GM21526 (cell line): ENCODE measurements around the gene USP20.

Experiments
- ATAC-seq: cut with Tn5 transposase; IDR thresholded peaks from one replicate; pipeline ENCODE4 v1.9.1; 2021; ENCODE audit warnings: moderate library complexity; ENCODE audit not compliant: unreplicated experiment, low FRiP score

USP20 gene

GRCh38 chr9:129907201-129907600 is 71.9 kb downstream of the USP20 start:
- ATAC-seq: no peak

DNA sequence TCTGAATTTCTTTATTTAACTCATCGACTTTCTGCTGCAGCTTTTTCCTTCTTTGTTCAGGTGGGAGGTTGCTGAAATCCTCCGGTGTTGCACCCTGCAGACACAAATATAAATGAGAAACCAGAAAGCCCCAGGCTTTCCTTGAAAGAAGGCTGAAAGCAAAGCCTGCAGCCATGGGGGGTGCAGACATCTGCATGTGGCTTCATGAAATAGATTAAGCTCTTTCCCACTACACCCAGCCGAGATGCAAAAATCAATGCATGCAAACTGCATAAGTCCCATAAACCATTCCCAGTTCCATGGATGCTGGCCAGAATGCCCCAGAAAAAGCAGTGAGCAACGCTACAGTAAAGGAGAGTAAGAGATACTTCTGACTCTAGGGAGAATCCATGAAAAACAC is 73.6 kb downstream of the USP20 start:
- no peak for ATAC-seq

DNA sequence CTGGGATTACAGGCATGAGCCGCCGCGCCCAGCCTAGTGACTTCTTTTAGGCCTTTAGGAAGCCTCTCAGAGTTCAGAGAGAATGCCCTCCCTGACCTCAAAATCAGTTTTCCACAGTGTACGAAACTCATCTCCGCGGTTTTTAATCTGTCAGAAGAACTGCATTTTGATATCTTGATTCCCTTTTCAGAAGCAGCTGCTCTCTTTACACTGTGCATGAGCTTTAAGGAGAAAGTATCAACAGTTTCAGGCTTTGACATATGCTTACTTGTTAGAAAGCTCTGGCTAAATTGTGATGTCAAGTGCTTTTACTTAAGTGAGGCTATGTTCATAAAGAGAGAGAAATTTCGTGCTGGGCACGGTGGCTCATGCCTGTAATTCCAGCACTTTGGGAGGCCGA is 74.6 kb downstream of the USP20 start:
- no peak for ATAC-seq

GRCh38 chr9:129910628-129911567 is 75.6 kb downstream of the USP20 start:
- no peak for ATAC-seq

DNA sequence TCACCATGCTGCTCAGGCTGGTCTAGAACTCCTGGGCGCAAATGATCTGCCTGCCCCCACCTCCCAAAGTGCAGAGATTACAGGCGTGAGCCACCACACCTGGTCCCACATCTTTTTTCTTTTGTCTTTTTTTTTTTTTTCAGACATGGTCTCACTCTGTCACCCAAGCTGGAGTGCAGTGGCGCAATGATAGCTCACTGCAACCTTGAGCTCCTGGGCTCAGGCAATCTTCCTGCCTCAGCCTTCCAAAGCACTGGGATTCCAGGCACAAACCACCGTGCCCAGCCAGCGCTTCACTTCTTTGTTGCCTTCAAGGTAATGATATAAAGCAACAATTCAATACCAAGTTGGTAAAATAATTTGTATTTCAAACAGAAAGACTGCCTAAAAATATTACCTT is 78.8 kb downstream of the USP20 start:
- ATAC-seq: no peak

DNA sequence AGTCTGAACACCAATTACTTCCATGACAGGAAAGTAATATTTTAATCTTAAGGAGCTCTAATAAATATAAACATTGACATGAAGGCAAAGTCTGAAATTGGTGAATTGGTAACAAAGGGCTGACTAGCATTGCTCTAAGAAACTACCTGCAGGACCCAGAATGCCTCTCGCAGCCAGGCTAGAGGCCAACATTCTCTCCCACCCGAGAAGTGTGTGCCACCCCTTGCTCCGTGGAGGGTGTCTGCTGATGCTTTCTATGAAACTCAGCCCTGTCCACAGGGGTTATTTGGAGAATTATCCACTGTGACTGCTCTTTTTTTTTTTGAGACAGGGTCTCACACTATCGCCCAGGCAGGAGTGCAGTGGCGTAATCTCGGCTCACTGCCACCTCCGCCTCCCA is 81.4 kb downstream of the USP20 start:
- ATAC-seq: no peak

DNA sequence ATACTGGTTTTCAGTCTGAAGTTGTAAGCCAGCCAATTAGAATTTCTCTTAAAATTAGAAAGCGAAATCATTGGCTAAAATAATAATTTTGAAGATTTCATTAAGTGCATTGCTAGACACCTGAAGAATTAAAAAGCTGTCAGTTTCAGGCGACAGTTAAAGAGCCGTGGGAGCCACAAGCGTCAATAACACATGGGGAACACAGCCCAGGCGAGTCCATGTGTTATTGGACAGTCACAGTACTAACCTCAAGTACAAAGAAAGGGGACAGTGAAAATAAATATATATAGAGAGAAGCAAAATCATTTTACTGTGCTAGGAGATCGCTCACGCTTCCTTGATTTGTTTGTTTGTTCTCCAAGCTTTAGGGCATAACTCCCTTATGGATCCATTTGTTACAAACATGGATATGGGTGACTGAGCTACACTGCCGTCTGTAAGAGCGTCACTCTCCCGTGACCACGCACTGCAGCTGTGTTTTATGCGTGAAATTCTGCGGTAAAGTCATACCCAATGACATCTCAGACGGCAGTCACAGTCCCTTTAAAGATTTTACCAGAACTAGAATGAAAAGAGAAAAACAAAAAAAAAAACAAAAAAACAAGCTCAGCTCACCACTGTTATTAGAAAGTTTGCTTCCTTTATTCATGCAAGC is 83.2 kb downstream of the USP20 start:
- no peak for ATAC-seq

GRCh38 chr9:129919277-129919676 is 84.0 kb downstream of the USP20 start:
- ATAC-seq: no peak

GRCh38 chr9:129919841-129920240 is 84.6 kb downstream of the USP20 start:
- ATAC-seq: no peak

DNA sequence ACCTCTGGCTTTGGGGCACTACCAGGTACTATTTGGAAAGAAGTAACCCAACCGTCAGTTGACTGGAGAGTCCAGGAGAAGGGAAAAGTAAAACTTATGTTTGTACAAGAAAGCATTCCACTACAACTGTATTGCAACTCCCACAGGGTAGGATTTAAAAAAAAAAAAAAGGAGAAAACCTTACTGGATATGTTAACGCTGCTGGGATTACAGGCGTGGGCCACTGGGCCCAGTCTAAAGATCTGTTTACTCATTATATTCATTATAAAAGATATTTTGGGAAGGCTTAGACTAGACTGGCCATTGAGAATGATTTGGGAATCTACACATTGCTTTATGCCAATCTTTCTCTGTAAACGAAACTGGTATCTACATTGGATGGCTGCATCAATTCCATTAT is 86.6 kb downstream of the USP20 start:
- no peak for ATAC-seq

GRCh38 chr9:129923589-129923988 is 88.3 kb downstream of the USP20 start:
- ATAC-seq: no peak

- ATAC-seq: no peak
Measured at GRCh38 chr9:129929496-129930125, 94.4 kb downstream of the USP20 start.

- ATAC-seq: no peak
Measured at GRCh38 chr9:129930743-129931142, 95.5 kb downstream of the USP20 start.
